K562 (cell line): Measurements from ENCODE around the gene KCNB1. TPM values are rescaled to one million over a fixed set of nuclear protein-coding genes. Genes with fewer than 3 reads are reported as not detected.

Source experiments
- ATAC-seq: fragments of 200-7000 bp; cut with Tn5 transposase; 3 replicates; pipeline ENCODE4 v1.9.1; 2020; ENCODE audit warnings: moderate library complexity
- BruUV-seq: library from RNA; stranded (reverse); fragments of 400-500 nt; replicated peaks from 2 replicates; lab custom pipeline; 2021; lab: Mats Ljungman, UMichigan
- CTCF ChIA-PET: fragments of 300-600 bp; formaldehyde crosslinking; extraction: SDS; loops from one replicate; lab custom pipeline; 2021; ENCODE audit warnings: low intra/inter-chr PET ratio; lab: Yijun Ruan, JAX
- POLR2A ChIA-PET: fragments of 300-600, 350-650 bp; sonication (Branson Sonifier 250); formaldehyde crosslinking; extraction: SDS; loops from one replicate; lab custom pipeline; 2021; ENCODE audit warnings: antibody characterized with exemption, inconsistent platforms; lab: Yijun Ruan, JAX
- DNase-seq, 4 experiments: peaks; one replicate each; pipeline versions ENCODE4 v3.0.0 to v3.0.0-alpha.2; 2011 to 2018; ENCODE audit warnings: low spot score in 3 of 4, mixed read lengths in 3 of 4; ENCODE audit errors: extremely low read depth in 1 of 4
- FAIRE-seq: peaks from 2 replicates; lab custom pipeline; 2011; peaks lifted over from hg19 to GRCh38; lab: Jason Lieb, UNC
- H2AFZ ChIP-seq: 2 replicates; pipeline ENCODE4 v1.6.0; 2011; ENCODE audit warnings: low read depth, low read length, control low read depth, inconsistent platforms
- H3K27ac ChIP-seq: fragments of 200-600 bp; 3 replicates; pipeline ENCODE4 v1.8.0; 2011; ENCODE audit warnings: low read depth, mild to moderate bottlenecking, control low read depth, inconsistent platforms, low read length, moderate library complexity, mixed read lengths; ENCODE audit errors: extremely low read depth
- H3K27me3 ChIP-seq, 2 experiments: fragments of 300-600 bp in 1 of 2; 2 replicates in 1 of 2; 3 replicates in 1 of 2; pipeline versions ENCODE4 v1.6.0 to v1.8.0; 2011; ENCODE audit warnings: inconsistent platforms in 2 of 2, low read length in 2 of 2, mild to moderate bottlenecking in 1 of 2, mixed read lengths in 1 of 2, moderate library complexity in 1 of 2; ENCODE audit not compliant: control insufficient read depth in 2 of 2, insufficient read depth in 2 of 2
- H3K36me3 ChIP-seq: fragments of 300-600 bp; 3 replicates; pipeline ENCODE4 v1.8.0; 2011; ENCODE audit warnings: mild to moderate bottlenecking, low read length, inconsistent platforms; ENCODE audit not compliant: control insufficient read depth, insufficient read depth
- H3K4me1 ChIP-seq, 2 experiments: fragments of 200-600 bp in 1 of 2; replicated peaks in 1 of 2; 2 replicates in 1 of 2; 3 replicates in 1 of 2; pipeline versions ENCODE4 v1.5.1 to v1.8.0; 2011; ENCODE audit warnings: inconsistent platforms in 2 of 2, low read length in 2 of 2, mild to moderate bottlenecking in 1 of 2, mixed read lengths in 1 of 2, moderate library complexity in 1 of 2; ENCODE audit not compliant: control insufficient read depth in 2 of 2, insufficient read depth in 2 of 2
- H3K4me2 ChIP-seq: 2 replicates; pipeline ENCODE4 v1.6.1; 2011; ENCODE audit warnings: low read length, control low read depth, inconsistent platforms, mixed read lengths; ENCODE audit not compliant: insufficient read depth
- H3K4me3 ChIP-seq: fragments of 200-600 bp; sonication (generic), shearing (Covaris generic); 2 replicates; pipeline ENCODE4 v1.5.1; 2016; ENCODE audit warnings: control low read depth, inconsistent platforms
- H3K79me2 ChIP-seq: fragments of 200-600 bp; 3 replicates; pipeline ENCODE4 v1.8.0; 2011; ENCODE audit warnings: low read length, inconsistent platforms; ENCODE audit not compliant: control insufficient read depth, insufficient read depth
- H3K9ac ChIP-seq, 2 experiments: 2 replicates each; pipeline versions ENCODE4 v1.6.0 to v1.6.1; 2011; ENCODE audit warnings: low read depth in 2 of 2, low read length in 2 of 2, control low read depth in 1 of 2, inconsistent platforms in 1 of 2, mild to moderate bottlenecking in 1 of 2, mixed read lengths in 1 of 2; ENCODE audit not compliant: insufficient read depth in 1 of 2
- H3K9me1 ChIP-seq: one replicate; pipeline ENCODE4 v1.6.0; 2011; ENCODE audit warnings: inconsistent platforms, mild to moderate bottlenecking, low read length, moderate library complexity; ENCODE audit not compliant: control insufficient read depth, insufficient read depth
- H3K9me3 ChIP-seq: replicated peaks from 2 replicates; pipeline ENCODE4 v1.5.1; 2011; ENCODE audit warnings: low read depth, low read length, inconsistent platforms; ENCODE audit not compliant: control insufficient read depth, insufficient read depth
- H4K20me1 ChIP-seq: replicated peaks from 2 replicates; pipeline ENCODE4 v1.6.1; 2011; ENCODE audit warnings: low read length, inconsistent platforms, mixed read lengths; ENCODE audit not compliant: control insufficient read depth, insufficient read depth
- CBX3 ChIP-seq, 2 experiments: IDR thresholded peaks; 1 replicate in 1 of 2; 2 replicates in 1 of 2; pipeline ENCODE4 v1.6.1; 2012; ENCODE audit warnings: inconsistent platforms in 2 of 2, low read length in 2 of 2, borderline replicate concordance in 1 of 2, control low read depth in 1 of 2
- CSDE1 ChIP-seq, 2 experiments: fragments of 450-650 bp; IDR thresholded peaks; 2 replicates each; pipeline ENCODE4 v1.6.1; 2016; ENCODE audit warnings: mild to moderate bottlenecking in 1 of 2
- HDAC6 ChIP-seq: IDR thresholded peaks from 2 replicates; pipeline ENCODE4 v1.6.1; 2012; ENCODE audit warnings: low read depth, mild to moderate bottlenecking, control low read depth, inconsistent platforms, low read length, moderate library complexity
- MTA3 ChIP-seq: fragments of 450-650 bp; formaldehyde crosslinking; IDR thresholded peaks from 2 replicates; pipeline ENCODE4 v1.6.1; 2017; ENCODE audit warnings: mild to moderate bottlenecking, borderline replicate concordance
- NFATC3 ChIP-seq: fragments of 450-650 bp; IDR thresholded peaks from 2 replicates; pipeline ENCODE4 v1.6.1; 2017; ENCODE audit warnings: mild to moderate bottlenecking
- PHF21A ChIP-seq: fragments of 450-650 bp; IDR thresholded peaks from 2 replicates; pipeline ENCODE4 v1.6.1; 2017; ENCODE audit warnings: low read depth, borderline replicate concordance
- SMAD4 ChIP-seq: fragments of 250-450 bp; sonication (Bioruptor Pico); conservative IDR thresholded peaks from 2 replicates; pipeline ENCODE4 v1.8.0; 2021; ENCODE audit warnings: inconsistent platforms, mild to moderate bottlenecking, moderate library complexity
- TBP ChIP-seq: optimal IDR thresholded peaks from 2 replicates; pipeline ENCODE3; 2011; ENCODE audit warnings: low read depth, low read length, improper control_type of control experiment
- U2AF1 ChIP-seq: fragments of 200-400 bp; formaldehyde crosslinking; optimal IDR thresholded peaks from 2 replicates; pipeline ENCODE3; 2017; ENCODE audit warnings: mild to moderate bottlenecking, low read depth, low read length, moderate library complexity
- ZC3H4 ChIP-seq: sonication (generic); formaldehyde crosslinking; IDR thresholded peaks from 2 replicates; pipeline ENCODE4 v1.9.0; 2021; ENCODE audit warnings: missing genetic modification reagents, borderline replicate concordance
- ZNF274 ChIP-seq: IDR thresholded peaks from 2 replicates; pipeline ENCODE4 v1.6.1; 2011; ENCODE audit warnings: low read depth, mild to moderate bottlenecking, low read length, moderate library complexity, borderline replicate concordance
- WGBS: fragments of 100-300 bp; shearing (Covaris generic); methylation state at CpG from one replicate; pipeline ENCODE4 v1.1.6; 2016; ENCODE audit warnings: low coverage, mixed read lengths; ENCODE audit not compliant: insufficient coverage; ENCODE audit errors: missing lambda C conversion rate; 5-methylcytosine and 5-hydroxymethylcytosine counted together
- in situ Hi-C: fragments of 300-500 bp; cut with MboI; formaldehyde crosslinking; loops from 4 replicates; pipeline ENCODE4 v1.15.0; 2018; ENCODE audit warnings: inconsistent platforms, mixed read lengths
- intact Hi-C: fragments of 100-400 bp; cut with micrococcal nuclease; formaldehyde crosslinking; loops from 2 replicates; pipeline ENCODE4 v1.14.2; 2022
- polyA plus RNA-seq, 8 experiments: library from polyadenylated mRNA; depleted of rRNA in 4 of 8; stranded (reverse) in 5 of 8; unstranded in 3 of 8; fragments of >200 nt; fragmentation: Nextera tagmentation in 2 of 8; fragmentation: Illumina TruSeq in 1 of 8; extraction: Ambion mirVana in 2 of 8; extraction: Trizol in 1 of 8; gene quantifications; 2 replicates each; pipeline versions ENCODE4 v1.2.1 to v1.2.3, GENCODE V29; 2011 to 2014; ENCODE audit warnings: inconsistent platforms in 1 of 8, missing spikeins in 1 of 8
- total RNA-seq, 7 experiments: library from RNA; depleted of rRNA in 6 of 7; stranded (reverse); fragments of >200 nt in 6 of 7; fragmentation: Illumina TruSeq in 2 of 7; extraction: Trizol in 2 of 7; gene quantifications; 2 replicates each; pipeline versions ENCODE4 v1.2.1 to v1.2.3, GENCODE V29; 2011 to 2021; ENCODE audit warnings: low replicate concordance in 1 of 7
- TF ChIP-seq, protein P1 (sequence below): fragments of 450-650 bp; IDR thresholded peaks from 2 replicates; pipeline ENCODE4 v1.6.1; 2016; ENCODE audit warnings: antibody characterized with exemption
- TF ChIP-seq, protein P2 (sequence below): fragments of 450-650 bp; IDR thresholded peaks from 2 replicates; pipeline ENCODE4 v1.6.1; 2017; ENCODE audit warnings: antibody characterized with exemption, mild to moderate bottlenecking
- TF ChIP-seq, protein P3 (sequence below): IDR thresholded peaks from 2 replicates; pipeline ENCODE4 v1.6.1; 2011; ENCODE audit not compliant: insufficient read length; ENCODE audit errors: extremely low read depth

KCNB1 gene
- total and polyA plus RNA-seq, 9 of the 15 experiments (the other 6 are each of a cell fraction or from before 2014, with no cell fraction given), result 0.01 to 0.06 TPM; not detected in 7

DNA sequence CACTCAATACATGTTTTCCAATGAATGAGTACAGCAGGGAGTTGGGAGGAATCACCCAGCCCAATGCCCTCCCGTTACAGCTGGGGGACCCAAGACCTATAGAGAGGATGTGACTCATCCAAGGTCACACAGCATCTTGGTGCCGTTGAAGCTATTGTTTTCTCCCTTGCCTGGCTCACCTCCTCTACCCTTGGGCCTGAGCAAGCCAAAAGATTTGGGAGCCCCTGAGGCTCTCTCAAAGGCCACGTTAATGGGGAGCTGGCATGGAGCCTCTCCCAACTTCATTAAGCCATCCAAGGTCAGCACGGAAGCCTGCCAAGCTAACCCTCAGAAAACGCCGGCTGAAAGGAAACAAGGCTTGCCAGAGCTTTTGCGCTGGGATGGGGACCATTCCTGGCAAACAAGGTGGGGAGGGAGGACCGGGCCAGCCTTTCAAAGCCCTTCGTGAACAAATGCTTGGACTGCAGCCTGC is 30.4 kb downstream of the KCNB1 start:
- Histone ChIP-seq H3K79me2 (no peaks in the 10 kb centered on the region), H2AFZ (no peak overlapping the region), H3K4me1 (no peaks in the 10 kb centered on the region), H3K9me3 (no peaks in the 10 kb centered on the region), H3K4me3 (no peak overlapping the region), H3K9me1 (no peaks in the 10 kb centered on the region), H3K36me3 (no peaks in the 10 kb centered on the region), H3K27ac (no peak overlapping the region), H3K27me3 (peaks cover 19 to 73% of the 10 kb centered on the region in 2 experiments; a peak in 4 of 5 replicates), H4K20me1 (no peaks in the 10 kb centered on the region), H3K9ac (no peak overlapping the region), H3K4me2 (no peak overlapping the region)
- 1% methylated on average over 9 of the region's 9 CpGs for WGBS
- no peak for DNase-seq
- ChIA-PET POLR2A (no interaction called here), CTCF (no interaction called here)
- in situ Hi-C loops, result no loop called here
- FAIRE-seq, result no peak
- BruUV-seq, result no TSS peak
- intact Hi-C loops, result no loop called here
- ATAC-seq, result no peak
- TF ChIP-seq ZNF274 (no peak), HDAC6 (no peak), ZC3H4 (CRISPR knock-in tag) (no peak), NFATC3 (no peak), TBP (no peak), PHF21A (no peak), U2AF1 (no peak), CBX3 (IDR thresholded peaks at IDR 0.05; ENCODE audit: borderline replicate concordance in 1 of 2, low read length in 2 of 2) (no peak), CSDE1 (IDR thresholded peaks at IDR 0.05) (no peak), SMAD4 (CRISPR knock-in tag) (no peak), MTA3 (no peak)
- TF ChIP-seq, protein P1, sequence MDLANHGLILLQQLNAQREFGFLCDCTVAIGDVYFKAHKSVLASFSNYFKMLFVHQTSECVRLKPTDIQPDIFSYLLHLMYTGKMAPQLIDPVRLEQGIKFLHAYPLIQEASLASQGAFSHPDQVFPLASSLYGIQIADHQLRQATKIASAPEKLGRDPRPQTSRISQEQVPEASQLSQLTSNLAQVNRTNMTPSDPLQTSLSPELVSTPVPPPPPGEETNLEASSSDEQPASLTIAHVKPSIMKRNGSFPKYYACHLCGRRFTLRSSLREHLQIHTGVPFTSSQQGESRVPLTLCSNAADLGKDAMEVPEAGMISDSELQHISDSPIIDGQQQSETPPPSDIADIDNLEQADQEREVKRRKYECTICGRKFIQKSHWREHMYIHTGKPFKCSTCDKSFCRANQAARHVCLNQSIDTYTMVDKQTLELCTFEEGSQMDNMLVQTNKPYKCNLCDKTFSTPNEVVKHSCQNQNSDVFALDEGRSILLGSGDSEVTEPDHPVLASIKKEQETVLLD, result no peak
- TF ChIP-seq, protein P2, sequence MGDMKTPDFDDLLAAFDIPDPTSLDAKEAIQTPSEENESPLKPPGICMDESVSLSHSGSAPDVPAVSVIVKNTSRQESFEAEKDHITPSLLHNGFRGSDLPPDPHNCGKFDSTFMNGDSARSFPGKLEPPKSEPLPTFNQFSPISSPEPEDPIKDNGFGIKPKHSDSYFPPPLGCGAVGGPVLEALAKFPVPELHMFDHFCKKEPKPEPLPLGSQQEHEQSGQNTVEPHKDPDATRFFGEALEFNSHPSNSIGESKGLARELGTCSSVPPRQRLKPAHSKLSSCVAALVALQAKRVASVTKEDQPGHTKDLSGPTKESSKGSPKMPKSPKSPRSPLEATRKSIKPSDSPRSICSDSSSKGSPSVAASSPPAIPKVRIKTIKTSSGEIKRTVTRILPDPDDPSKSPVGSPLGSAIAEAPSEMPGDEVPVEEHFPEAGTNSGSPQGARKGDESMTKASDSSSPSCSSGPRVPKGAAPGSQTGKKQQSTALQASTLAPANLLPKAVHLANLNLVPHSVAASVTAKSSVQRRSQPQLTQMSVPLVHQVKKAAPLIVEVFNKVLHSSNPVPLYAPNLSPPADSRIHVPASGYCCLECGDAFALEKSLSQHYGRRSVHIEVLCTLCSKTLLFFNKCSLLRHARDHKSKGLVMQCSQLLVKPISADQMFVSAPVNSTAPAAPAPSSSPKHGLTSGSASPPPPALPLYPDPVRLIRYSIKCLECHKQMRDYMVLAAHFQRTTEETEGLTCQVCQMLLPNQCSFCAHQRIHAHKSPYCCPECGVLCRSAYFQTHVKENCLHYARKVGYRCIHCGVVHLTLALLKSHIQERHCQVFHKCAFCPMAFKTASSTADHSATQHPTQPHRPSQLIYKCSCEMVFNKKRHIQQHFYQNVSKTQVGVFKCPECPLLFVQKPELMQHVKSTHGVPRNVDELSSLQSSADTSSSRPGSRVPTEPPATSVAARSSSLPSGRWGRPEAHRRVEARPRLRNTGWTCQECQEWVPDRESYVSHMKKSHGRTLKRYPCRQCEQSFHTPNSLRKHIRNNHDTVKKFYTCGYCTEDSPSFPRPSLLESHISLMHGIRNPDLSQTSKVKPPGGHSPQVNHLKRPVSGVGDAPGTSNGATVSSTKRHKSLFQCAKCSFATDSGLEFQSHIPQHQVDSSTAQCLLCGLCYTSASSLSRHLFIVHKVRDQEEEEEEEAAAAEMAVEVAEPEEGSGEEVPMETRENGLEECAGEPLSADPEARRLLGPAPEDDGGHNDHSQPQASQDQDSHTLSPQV, result no peak
- TF ChIP-seq, protein P3, sequence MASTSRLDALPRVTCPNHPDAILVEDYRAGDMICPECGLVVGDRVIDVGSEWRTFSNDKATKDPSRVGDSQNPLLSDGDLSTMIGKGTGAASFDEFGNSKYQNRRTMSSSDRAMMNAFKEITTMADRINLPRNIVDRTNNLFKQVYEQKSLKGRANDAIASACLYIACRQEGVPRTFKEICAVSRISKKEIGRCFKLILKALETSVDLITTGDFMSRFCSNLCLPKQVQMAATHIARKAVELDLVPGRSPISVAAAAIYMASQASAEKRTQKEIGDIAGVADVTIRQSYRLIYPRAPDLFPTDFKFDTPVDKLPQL, result no peak
